SH-SY5Y (cell line): ENCODE results near the gene GLI3.

Experiments
- GATA2 ChIP-seq: IDR thresholded peaks from 2 replicates; pipeline ENCODE4 v1.6.1; 2011; ENCODE audit warnings: mild to moderate bottlenecking, low read depth, low read length
- GATA3 ChIP-seq: IDR thresholded peaks from 2 replicates; pipeline ENCODE4 v1.6.1; 2011; ENCODE audit warnings: low read depth, mild to moderate bottlenecking, low read length, moderate library complexity

Gene GLI3

GRCh38 chr7:42244828-42245227 lies 7.8 kb upstream of the GLI3 start:
- TF ChIP-seq GATA3 (no peak), GATA2 (no peak)

GRCh38 chr7:42242381-42242780 lies 5.4 kb upstream of the GLI3 start:
- TF ChIP-seq GATA3, result no peak
- no peak for TF ChIP-seq GATA2

GRCh38 chr7:42241424-42241823 lies 4.4 kb upstream of the GLI3 start:
- TF ChIP-seq GATA2 (no peak), GATA3 (no peak)

GRCh38 chr7:42240416-42240815 lies 3.4 kb upstream of the GLI3 start:
- TF ChIP-seq GATA2 (no peak), GATA3 (no peak)

GRCh38 chr7:42238709-42239366 lies 1.8 kb upstream of the GLI3 start:
- no peak for TF ChIP-seq GATA3
- no peak for TF ChIP-seq GATA2

GRCh38 chr7:42237811-42238541 lies 967 bp upstream of the GLI3 start:
- TF ChIP-seq GATA3 (no peak), GATA2 (no peak)

- TF ChIP-seq GATA2 (no peak), GATA3 (no peak)
Observed at GRCh38 chr7:42236266-42236975, 588 bp downstream of the GLI3 start.

- TF ChIP-seq GATA2 (no peak), GATA3 (no peak)
Observed at GRCh38 chr7:42235741-42236161, 1.3 kb downstream of the GLI3 start.

GRCh38 chr7:42234736-42235135 lies 2.3 kb downstream of the GLI3 start:
- no peak for TF ChIP-seq GATA3

GRCh38 chr7:42233695-42234331 lies 3.2 kb downstream of the GLI3 start:
- TF ChIP-seq GATA3, result no peak
- no peak for TF ChIP-seq GATA2

- TF ChIP-seq GATA3, result no peak
- TF ChIP-seq GATA2, result no peak
Observed at GRCh38 chr7:42233171-42233570, 3.8 kb downstream of the GLI3 start.

GRCh38 chr7:42232275-42232674 lies 4.7 kb downstream of the GLI3 start:
- no peak for TF ChIP-seq GATA2
- no peak for TF ChIP-seq GATA3

GRCh38 chr7:42231043-42231787 lies 5.8 kb downstream of the GLI3 start:
- TF ChIP-seq GATA2 (no peak), GATA3 (no peak)
